Lower leg skin (tissue), 4 donors: ENCODE results near the gene SLC9A3. TPM values are rescaled to one million over a fixed set of nuclear protein-coding genes. Genes with fewer than 3 reads are reported as not detected.

Source experiments
- DNase-seq, 2 donors: peaks; one replicate each; pipeline ENCODE4 v3.0.0-alpha.2; 2019; ENCODE audit warnings: low spot score in 2 of 2
- H3K4me3 ChIP-seq: fragments of 200-600 bp; sonication (generic); 2 replicates; pipeline ENCODE4 v1.5.1; 2017; ENCODE audit warnings: mild to moderate bottlenecking, low read depth; ENCODE audit not compliant: poor library complexity, severe bottlenecking
- POLR2A ChIP-seq, 2 donors: fragments of 450-650 bp; IDR thresholded peaks; one replicate each; pipeline ENCODE4 v1.6.1; 2016 to 2017; ENCODE audit warnings: antibody characterized with exemption in 2 of 2, mild to moderate bottlenecking in 1 of 2, moderate library complexity in 1 of 2
- WGBS, 2 donors: methylation state at CpG; one replicate each; pipeline ENCODE4 v1.1.5; 2018; 5-methylcytosine and 5-hydroxymethylcytosine counted together
- intact Hi-C: fragments of 100-400 bp; cut with DNase I; formaldehyde crosslinking; loops from one replicate; pipeline ENCODE4 v1.15.0; 2023; ENCODE audit warnings: low total_unique reads
- total RNA-seq, 4 donors: library from RNA; depleted of rRNA; stranded (reverse); fragments of >200 nt; gene quantifications; one replicate each; pipeline ENCODE4 v1.1.0, GENCODE V29; 2016
- TF ChIP-seq, protein P1 (sequence below), 3 donors: fragments of 450-650 bp; IDR thresholded peaks; one replicate each; pipeline ENCODE4 v1.5.1; 2016; ENCODE audit warnings: antibody characterized with exemption in 3 of 3, mild to moderate bottlenecking in 3 of 3, moderate library complexity in 2 of 3

SLC9A3 gene
- total RNA-seq, 4 donors from 2014 or later = 4.8 to 7.1 (median 5.8) TPM

- no peak overlapping the region for H3K4me3 ChIP-seq
- TF ChIP-seq, protein P1, sequence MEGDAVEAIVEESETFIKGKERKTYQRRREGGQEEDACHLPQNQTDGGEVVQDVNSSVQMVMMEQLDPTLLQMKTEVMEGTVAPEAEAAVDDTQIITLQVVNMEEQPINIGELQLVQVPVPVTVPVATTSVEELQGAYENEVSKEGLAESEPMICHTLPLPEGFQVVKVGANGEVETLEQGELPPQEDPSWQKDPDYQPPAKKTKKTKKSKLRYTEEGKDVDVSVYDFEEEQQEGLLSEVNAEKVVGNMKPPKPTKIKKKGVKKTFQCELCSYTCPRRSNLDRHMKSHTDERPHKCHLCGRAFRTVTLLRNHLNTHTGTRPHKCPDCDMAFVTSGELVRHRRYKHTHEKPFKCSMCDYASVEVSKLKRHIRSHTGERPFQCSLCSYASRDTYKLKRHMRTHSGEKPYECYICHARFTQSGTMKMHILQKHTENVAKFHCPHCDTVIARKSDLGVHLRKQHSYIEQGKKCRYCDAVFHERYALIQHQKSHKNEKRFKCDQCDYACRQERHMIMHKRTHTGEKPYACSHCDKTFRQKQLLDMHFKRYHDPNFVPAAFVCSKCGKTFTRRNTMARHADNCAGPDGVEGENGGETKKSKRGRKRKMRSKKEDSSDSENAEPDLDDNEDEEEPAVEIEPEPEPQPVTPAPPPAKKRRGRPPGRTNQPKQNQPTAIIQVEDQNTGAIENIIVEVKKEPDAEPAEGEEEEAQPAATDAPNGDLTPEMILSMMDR (IDR thresholded peaks at IDR 0.05) = no peak
- TF ChIP-seq POLR2A (IDR thresholded peaks at IDR 0.05) = no peak
- DNase-seq = peak in 1 of 2 donors; percentile 63
- 90 to 91% methylated on average over 8 of the region's 8 CpGs for WGBS, 2 donors
- intact Hi-C loops = no loop called here
Measured at GRCh38 chr5:570886-571285, 46.6 kb upstream of the SLC9A3 start.

- 80 to 84% methylated on average over 9 to 17 of the region's 17 CpGs for WGBS, 2 donors
- no peak for TF ChIP-seq POLR2A (IDR thresholded peaks at IDR 0.05)
- TF ChIP-seq, protein P1 (IDR thresholded peaks at IDR 0.05) = no peak
- H3K4me3 ChIP-seq = no peak overlapping the region
- peak in 1 of 2 donors; percentile 39 for DNase-seq
- intact Hi-C loops = no loop called here
Measured at GRCh38 chr5:570446-570845, 46.2 kb upstream of the SLC9A3 start.

DNA sequence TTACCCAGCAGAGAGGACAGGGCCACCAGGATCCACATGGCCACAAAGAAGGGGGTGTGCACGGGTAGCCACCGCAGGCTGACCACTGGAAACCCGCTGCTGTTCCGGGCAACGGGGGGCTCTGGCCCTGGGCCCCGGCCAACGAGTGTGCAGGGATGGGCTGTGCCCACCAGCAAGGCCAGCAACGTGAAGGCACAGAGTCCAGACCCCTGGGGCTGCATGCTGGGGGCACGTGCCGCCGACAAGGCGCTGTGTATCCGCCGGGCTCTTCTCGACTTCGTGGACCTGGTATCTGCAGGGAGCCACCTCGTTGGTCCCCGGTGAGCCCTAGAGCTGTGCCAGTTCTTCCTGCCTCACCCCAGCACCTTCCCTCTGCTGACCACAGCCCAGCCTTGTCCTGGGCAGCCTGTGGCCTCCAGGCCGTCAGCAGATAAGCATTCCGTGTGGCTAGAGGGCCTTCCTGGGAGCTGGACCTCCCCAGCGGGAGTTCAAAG, 45.7 kb upstream of the SLC9A3 start:
- H3K4me3 ChIP-seq = no peak overlapping the region
- TF ChIP-seq, protein P1 (IDR thresholded peaks at IDR 0.05) = no peak
- TF ChIP-seq POLR2A (IDR thresholded peaks at IDR 0.05) = no peak
- DNase-seq = peak in 1 of 2 donors; percentile 71
- intact Hi-C loops = no loop called here
- 80 to 82% methylated on average over 21 of the region's 21 CpGs for WGBS, 2 donors

GRCh38 chr5:569358-569867, 45.2 kb upstream of the SLC9A3 start:
- DNase-seq = peak in 1 of 2 donors; percentile 73
- WGBS, 2 donors = 90 to 91% methylated on average over 23 of the region's 23 CpGs
- TF ChIP-seq POLR2A (IDR thresholded peaks at IDR 0.05) = no peak
- TF ChIP-seq, protein P1 (IDR thresholded peaks at IDR 0.05) = no peak
- no peak overlapping the region for H3K4me3 ChIP-seq
- intact Hi-C loops = no loop called here

- H3K4me3 ChIP-seq = no peak overlapping the region
- intact Hi-C loops = no loop called here
- TF ChIP-seq, protein P1 (IDR thresholded peaks at IDR 0.05) = no peak
- 84 to 89% methylated on average over 8 of the region's 8 CpGs for whole genome bisulfite sequencing, 2 donors
- DNase-seq = peak in 1 of 2 donors; percentile 80
Measured at GRCh38 chr5:568809-569208, 44.6 kb upstream of the SLC9A3 start.
